HL-60 (cell line): Measurements from ENCODE around the gene CAMTA1.

ENCODE experiments used
- DNase-seq, 2 experiments: peaks; one replicate each; pipeline ENCODE4 v3.0.0-alpha.2; 2010 to 2020; ENCODE audit warnings: low read depth in 1 of 2, low spot score in 1 of 2
- H3K27ac ChIP-seq: fragments of 250-450 bp; sonication (Bioruptor Pico); replicated peaks from 2 replicates; pipeline ENCODE4 v1.5.1; 2020; ENCODE audit warnings: mild to moderate bottlenecking, moderate library complexity
- H3K27me3 ChIP-seq: fragments of 250-450 bp; sonication (Bioruptor Pico); 2 replicates; pipeline ENCODE4 v1.5.1; 2021; ENCODE audit warnings: mild to moderate bottlenecking, moderate library complexity; ENCODE audit not compliant: insufficient read depth, poor library complexity, severe bottlenecking
- H3K4me3 ChIP-seq: replicated peaks from 2 replicates; pipeline ENCODE4 v1.5.1; 2011; ENCODE audit warnings: mild to moderate bottlenecking, control low read depth, low read length; ENCODE audit not compliant: insufficient read depth
- CTCF ChIP-seq: IDR thresholded peaks from one replicate; pipeline ENCODE4 v1.5.1; 2011; ENCODE audit warnings: low read length, control low read depth, inconsistent platforms; ENCODE audit not compliant: insufficient read depth
- GABPA ChIP-seq: IDR thresholded peaks from 2 replicates; pipeline ENCODE4 v1.6.1; 2012; ENCODE audit warnings: low read depth
- POLR2AphosphoS5 ChIP-seq: IDR thresholded peaks from 2 replicates; pipeline ENCODE4 v1.6.1; 2012; ENCODE audit warnings: low read depth
- REST ChIP-seq: IDR thresholded peaks from 2 replicates; pipeline ENCODE4 v1.6.1; 2012; ENCODE audit warnings: low read depth; ENCODE audit not compliant: insufficient replicate concordance
- SPI1 ChIP-seq: IDR thresholded peaks from 2 replicates; pipeline ENCODE4 v1.6.1; 2012; ENCODE audit warnings: low read depth, mild to moderate bottlenecking, borderline replicate concordance

Gene CAMTA1

GRCh38 chr1:6954591-6954990 lies 169.3 kb downstream of the CAMTA1 start:
- TF ChIP-seq SPI1 (no peak), POLR2AphosphoS5 (no peak), REST (no peak), CTCF (no peak), GABPA (no peak)
- no peak overlapping the region for H3K4me3 ChIP-seq
- H3K27ac ChIP-seq = no peak overlapping the region
- no peak for DNase-seq
- H3K27me3 ChIP-seq = no peaks in the 10 kb centered on the region

- H3K27me3 ChIP-seq = peaks cover 2% of the 10 kb centered on the region
- TF ChIP-seq SPI1 (no peak), CTCF (no peak), REST (no peak), POLR2AphosphoS5 (no peak), GABPA (no peak)
- DNase-seq = no peak
- no peak overlapping the region for H3K27ac ChIP-seq
- no peak overlapping the region for H3K4me3 ChIP-seq
These were observed 170.3 kb downstream of the CAMTA1 start for GRCh38 chr1:6955357-6956094.

- no peak overlapping the region for H3K27ac ChIP-seq
- TF ChIP-seq SPI1 (no peak), GABPA (no peak), CTCF (no peak), REST (no peak), POLR2AphosphoS5 (no peak)
- no peak for DNase-seq
- peaks cover 8% of the 10 kb centered on the region for H3K27me3 ChIP-seq
- H3K4me3 ChIP-seq = no peak overlapping the region
These were observed 171.4 kb downstream of the CAMTA1 start for GRCh38 chr1:6956488-6957159.
